GM12878 (cell line): ENCODE results near the gene H2AZ2. TPM values are rescaled to one million over a fixed set of nuclear protein-coding genes. Genes with fewer than 3 reads are reported as not detected.
A peak's percentile ranks its signal among the peaks of the same experiment; 100 is the strongest.

ENCODE experiments used
- BCL11A ChIP-seq: IDR thresholded peaks from 2 replicates; pipeline ENCODE4 v1.6.1; 2011; ENCODE audit warnings: low read depth, low read length
- BCLAF1 ChIP-seq: fragments of 450-650 bp; IDR thresholded peaks from 2 replicates; pipeline ENCODE4 v1.6.1; 2017; ENCODE audit warnings: antibody characterized with exemption, mild to moderate bottlenecking, moderate library complexity
- CBX5 ChIP-seq: sonication (generic); IDR thresholded peaks from 2 replicates; pipeline ENCODE4 v1.6.1; 2016; ENCODE audit warnings: low read depth, moderate library complexity, mild to moderate bottlenecking, inconsistent platforms
- CHD2 ChIP-seq: IDR thresholded peaks from 2 replicates; pipeline ENCODE4 v1.6.1; 2011; ENCODE audit warnings: low read depth, low read length, improper control_type of control experiment, borderline replicate concordance
- CHD4 ChIP-seq: fragments of 200-600 bp; sonication (generic); IDR thresholded peaks from 2 replicates; pipeline ENCODE4 v1.6.1; 2016; ENCODE audit warnings: mild to moderate bottlenecking
- EGR1 ChIP-seq, 2 experiments: IDR thresholded peaks; 1 replicate in 1 of 2; 2 replicates in 1 of 2; pipeline ENCODE4 v1.6.1; 2011 to 2012; ENCODE audit warnings: low read depth in 2 of 2, low read length in 2 of 2, borderline replicate concordance in 1 of 2, mild to moderate bottlenecking in 1 of 2, moderate library complexity in 1 of 2
- HDAC2 ChIP-seq: fragments of 200-600 bp; sonication (generic); IDR thresholded peaks from 2 replicates; pipeline ENCODE4 v1.6.1; 2017
- NKRF ChIP-seq: fragments of 450-650 bp; conservative IDR thresholded peaks from 2 replicates; pipeline ENCODE4 v1.6.1; 2017; ENCODE audit warnings: mild to moderate bottlenecking, moderate library complexity
- NR2C1 ChIP-seq: fragments of 450-650 bp; IDR thresholded peaks from 2 replicates; pipeline ENCODE4 v1.6.1; 2017; ENCODE audit warnings: antibody characterized with exemption, mild to moderate bottlenecking, moderate library complexity
- POLR2A ChIP-seq: IDR thresholded peaks from 2 replicates; pipeline ENCODE4 v1.6.1; 2011; ENCODE audit warnings: low read depth, mild to moderate bottlenecking, low read length
- POLR2AphosphoS5 ChIP-seq: IDR thresholded peaks from 2 replicates; pipeline ENCODE4 v1.6.1; 2011; ENCODE audit warnings: mild to moderate bottlenecking, low read length, inconsistent platforms
- POU2F2 ChIP-seq: IDR thresholded peaks from 3 replicates; pipeline ENCODE4 v1.6.1; 2011; ENCODE audit warnings: low read depth, mild to moderate bottlenecking, low read length, borderline replicate concordance
- RAD21 ChIP-seq: IDR thresholded peaks from 2 replicates; pipeline ENCODE4 v1.6.1; 2011; ENCODE audit warnings: mild to moderate bottlenecking, low read depth, low read length, moderate library complexity; ENCODE audit not compliant: insufficient read depth
- REST ChIP-seq: IDR thresholded peaks from 2 replicates; pipeline ENCODE4 v1.6.1; 2012; ENCODE audit warnings: mild to moderate bottlenecking, low read depth, low read length
- SREBF1 ChIP-seq: IDR thresholded peaks from 2 replicates; pipeline ENCODE4 v1.6.1; 2012; ENCODE audit warnings: mild to moderate bottlenecking, low read length
- STAT1 ChIP-seq: fragments of 450-650 bp; conservative IDR thresholded peaks from 2 replicates; pipeline ENCODE4 v1.6.1; 2014; ENCODE audit warnings: antibody characterized with exemption, mild to moderate bottlenecking
- STAT3 ChIP-seq: IDR thresholded peaks from 2 replicates; pipeline ENCODE4 v1.6.1; 2011; ENCODE audit warnings: low read depth, low read length, improper control_type of control experiment
- TARDBP ChIP-seq: IDR thresholded peaks from 2 replicates; pipeline ENCODE4 v1.6.1; 2016; ENCODE audit warnings: borderline replicate concordance
- ZBTB33 ChIP-seq: fragments of 450-650 bp; IDR thresholded peaks from 2 replicates; pipeline ENCODE4 v1.6.1; 2017; ENCODE audit warnings: mild to moderate bottlenecking
- ZNF622 ChIP-seq: fragments of 450-650 bp; IDR thresholded peaks from 2 replicates; pipeline ENCODE4 v1.6.1; 2017; ENCODE audit warnings: mild to moderate bottlenecking, inconsistent platforms
- ZSCAN29 ChIP-seq: fragments of 450-650 bp; IDR thresholded peaks from 2 replicates; pipeline ENCODE4 v1.6.1; 2017; ENCODE audit warnings: mild to moderate bottlenecking, moderate library complexity
- polyA plus RNA-seq, 11 experiments: library from polyadenylated mRNA; depleted of rRNA in 4 of 11; unstranded in 6 of 11; stranded (reverse) in 5 of 11; fragments of >200 nt; fragmentation: Nextera tagmentation in 4 of 11; fragmentation: Illumina TruSeq in 1 of 11; extraction: Ambion mirVana in 4 of 11; extraction: Trizol in 1 of 11; gene quantifications; 1 replicate in 1 of 11; 2 replicates in 10 of 11; pipeline versions ENCODE4 v1.2.1 to v1.2.3, GENCODE V29; 2011 to 2016; ENCODE audit warnings: inconsistent platforms in 2 of 11, missing spikeins in 2 of 11, low read depth in 1 of 11
- total RNA-seq, 4 experiments: library from RNA; depleted of rRNA in 3 of 4; stranded (reverse); fragments of >200 nt in 3 of 4; fragmentation: Illumina TruSeq in 1 of 4; extraction: Trizol in 1 of 4; gene quantifications; 2 replicates each; pipeline versions ENCODE4 v1.2.1 to v1.2.3, GENCODE V29; 2013 to 2021

Gene H2AZ2
- total and polyA plus RNA-seq, 10 of the 15 experiments (the other 5 are each of a cell fraction or from before 2014, with no cell fraction given): 118 to 366 (median 223) TPM

GRCh38 chr7:44847509-44847919, 373 bp downstream of the H2AZ2 start (continued):
- TF ChIP-seq ZBTB33 (no peak), EGR1 (IDR thresholded peaks at IDR 0.05; ENCODE audit: borderline replicate concordance in 1 of 2, low read depth in 2 of 2, low read length in 2 of 2) (no peak), BCLAF1 (no peak), ZSCAN29 (0 out of 2 replicates have a peak, but pooled peaks have one; percentile 36), CBX5 (peak; percentile 27; the same call in 1 of the 2 replicates), TARDBP (no peak; the same call in none of the 2 replicates), RAD21 (peak; percentile 79), SREBF1 (no peak), CHD4 (no peak), STAT3 (no peak), CHD2 (no peak), REST (no peak), POU2F2 (no peak; the same call in 2 of the 3 replicates), POLR2AphosphoS5 (peak; percentile 64), HDAC2 (0 out of 2 replicates have a peak, but pooled peaks have one; percentile 46), NR2C1 (no peak), NKRF (0 out of 2 replicates have a peak, but pooled peaks have one; percentile 92), STAT1 (peak; percentile 70; the same call in 1 of the 2 replicates), POLR2A (no peak), ZNF622 (no peak), BCL11A (no peak)
